IPS-18c (cell line): ENCODE measurements around the gene SFXN4.

ENCODE experiments used
- H3K4me3 ChIP-seq: 2 replicates; pipeline ENCODE4 v1.7.0; 2013; ENCODE audit warnings: low read depth, mild to moderate bottlenecking, low read length, moderate library complexity; ENCODE audit not compliant: insufficient read depth
- H3K9me3 ChIP-seq: one replicate; pipeline ENCODE4 v1.6.1; 2013; ENCODE audit warnings: mild to moderate bottlenecking, low read length, moderate library complexity; ENCODE audit not compliant: control insufficient read depth, insufficient read depth

Gene SFXN4

GRCh38 chr10:119165171-119166117 lies at the start of gene SFXN4:
Gene SFXN4 (minus strand): TSS chr10:119165714. CDS start chr10:119165647, 67 bp downstream.
- H3K4me3 ChIP-seq, result peak within 1 kb of the TSS; percentile 78
- H3K9me3 ChIP-seq, result no peaks in the 10 kb centered on the region

- Histone ChIP-seq H3K9me3 (no peaks in the 10 kb centered on the region), H3K4me3 (no peak overlapping the region)
Measured at GRCh38 chr10:119211625-119212441, 46.3 kb upstream of the SFXN4 start.

- Histone ChIP-seq H3K4me3 (no peak overlapping the region), H3K9me3 (no peaks in the 10 kb centered on the region)
Measured at GRCh38 chr10:119211176-119211575, 45.7 kb upstream of the SFXN4 start.

GRCh38 chr10:119210633-119211032 lies 45.1 kb upstream of the SFXN4 start:
- no peak overlapping the region for H3K4me3 ChIP-seq
- H3K9me3 ChIP-seq, result no peaks in the 10 kb centered on the region

GRCh38 chr10:119209736-119210355 lies 44.3 kb upstream of the SFXN4 start:
- no peak overlapping the region for H3K4me3 ChIP-seq
- no peaks in the 10 kb centered on the region for H3K9me3 ChIP-seq

- Histone ChIP-seq H3K4me3 (0 out of 2 replicates have a peak overlapping the region, but pooled peaks have one; percentile 15), H3K9me3 (no peaks in the 10 kb centered on the region)
Measured at GRCh38 chr10:119209035-119209735, 43.7 kb upstream of the SFXN4 start.

GRCh38 chr10:119208553-119208940 lies 43.0 kb upstream of the SFXN4 start:
- no peak overlapping the region for H3K4me3 ChIP-seq
- H3K9me3 ChIP-seq, result no peaks in the 10 kb centered on the region

- Histone ChIP-seq H3K4me3 (peak overlapping the region; percentile 61), H3K9me3 (no peaks in the 10 kb centered on the region)
Measured at GRCh38 chr10:119207713-119208552, 42.4 kb upstream of the SFXN4 start.

GRCh38 chr10:119207366-119207666 lies 41.8 kb upstream of the SFXN4 start, which contains the start of gene GRK5:
Gene GRK5 (plus strand): TSS chr10:119207571. CDS start chr10:119207918, 347 bp downstream.
- Histone ChIP-seq H3K4me3 (peak within 1 kb of the TSS; percentile 70), H3K9me3 (no peaks in the 10 kb centered on the region)

GRCh38 chr10:119206603-119207365 lies 41.3 kb upstream of the SFXN4 start:
- peak overlapping the region; percentile 70 for H3K4me3 ChIP-seq

GRCh38 chr10:119205894-119206602 lies 40.5 kb upstream of the SFXN4 start:
- Histone ChIP-seq H3K4me3 (peak overlapping the region; percentile 70; the same call in 1 of the 2 replicates), H3K9me3 (no peaks in the 10 kb centered on the region)

More at GRCh38 chr10:119206603-119207365, 41.3 kb upstream of the SFXN4 start:
- no peaks in the 10 kb centered on the region for H3K9me3 ChIP-seq

GRCh38 chr10:119203006-119203405 lies 37.5 kb upstream of the SFXN4 start:
- no peak overlapping the region for H3K4me3 ChIP-seq
- no peaks in the 10 kb centered on the region for H3K9me3 ChIP-seq

- Histone ChIP-seq H3K4me3 (no peak overlapping the region), H3K9me3 (no peaks in the 10 kb centered on the region)
Measured at GRCh38 chr10:119201233-119201632, 35.7 kb upstream of the SFXN4 start.

GRCh38 chr10:119199231-119199992 lies 33.9 kb upstream of the SFXN4 start:
- no peak overlapping the region for H3K4me3 ChIP-seq
- H3K9me3 ChIP-seq, result no peaks in the 10 kb centered on the region
